ENCODE results near the gene SLC7A8. TPM values are rescaled to one million over a fixed set of nuclear protein-coding genes. Genes with fewer than 3 reads are reported as not detected.

SLC7A8 gene
- total and polyA plus RNA-seq, 2 experiments from 2014 or later, result 117 to 124 TPM

DNA sequence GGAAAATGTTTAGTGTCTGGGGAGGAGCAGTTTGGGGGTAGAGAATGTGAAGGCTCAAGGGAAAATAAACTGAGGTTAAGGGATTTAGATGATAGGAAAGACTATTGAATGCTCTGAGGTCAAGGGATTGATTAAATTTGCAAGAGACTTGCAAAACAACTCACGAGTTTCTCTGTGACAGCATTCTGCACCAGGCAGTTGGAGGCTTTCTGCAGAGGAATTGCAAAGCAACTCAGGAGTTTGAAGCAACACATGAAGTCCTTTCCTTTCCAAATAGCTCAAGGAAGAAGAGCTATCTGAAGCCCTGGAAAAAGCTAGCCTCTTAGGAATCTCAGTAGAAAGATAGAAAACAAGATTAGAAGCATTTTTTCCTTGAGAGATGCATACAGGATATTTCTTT is 23.9 kb downstream of the SLC7A8 start (continued):
- no peak for TF ChIP-seq NANOG (IDR thresholded peaks at IDR 0.05; ENCODE audit: borderline replicate concordance)
- TF ChIP-seq CREB1 (CRISPR knock-in tag; IDR thresholded peaks at IDR 0.05; ENCODE audit: low read depth), result no peak
- no peak for TF ChIP-seq EZH2 (IDR thresholded peaks at IDR 0.05; ENCODE audit: low read depth, unreplicated experiment)
- TF ChIP-seq ZNF114 (CRISPR knock-in tag; IDR thresholded peaks at IDR 0.05), result no peak
- TF ChIP-seq JUNB (IDR thresholded peaks at IDR 0.05; ENCODE audit: unreplicated experiment), result no peak
- TF ChIP-seq POLR2AphosphoS5 (IDR thresholded peaks at IDR 0.05; ENCODE audit: low read depth), result no peak
- no peak for TF ChIP-seq ZNF331 (CRISPR knock-in tag; IDR thresholded peaks at IDR 0.05; ENCODE audit: low read depth)
- TF ChIP-seq, protein P1, sequence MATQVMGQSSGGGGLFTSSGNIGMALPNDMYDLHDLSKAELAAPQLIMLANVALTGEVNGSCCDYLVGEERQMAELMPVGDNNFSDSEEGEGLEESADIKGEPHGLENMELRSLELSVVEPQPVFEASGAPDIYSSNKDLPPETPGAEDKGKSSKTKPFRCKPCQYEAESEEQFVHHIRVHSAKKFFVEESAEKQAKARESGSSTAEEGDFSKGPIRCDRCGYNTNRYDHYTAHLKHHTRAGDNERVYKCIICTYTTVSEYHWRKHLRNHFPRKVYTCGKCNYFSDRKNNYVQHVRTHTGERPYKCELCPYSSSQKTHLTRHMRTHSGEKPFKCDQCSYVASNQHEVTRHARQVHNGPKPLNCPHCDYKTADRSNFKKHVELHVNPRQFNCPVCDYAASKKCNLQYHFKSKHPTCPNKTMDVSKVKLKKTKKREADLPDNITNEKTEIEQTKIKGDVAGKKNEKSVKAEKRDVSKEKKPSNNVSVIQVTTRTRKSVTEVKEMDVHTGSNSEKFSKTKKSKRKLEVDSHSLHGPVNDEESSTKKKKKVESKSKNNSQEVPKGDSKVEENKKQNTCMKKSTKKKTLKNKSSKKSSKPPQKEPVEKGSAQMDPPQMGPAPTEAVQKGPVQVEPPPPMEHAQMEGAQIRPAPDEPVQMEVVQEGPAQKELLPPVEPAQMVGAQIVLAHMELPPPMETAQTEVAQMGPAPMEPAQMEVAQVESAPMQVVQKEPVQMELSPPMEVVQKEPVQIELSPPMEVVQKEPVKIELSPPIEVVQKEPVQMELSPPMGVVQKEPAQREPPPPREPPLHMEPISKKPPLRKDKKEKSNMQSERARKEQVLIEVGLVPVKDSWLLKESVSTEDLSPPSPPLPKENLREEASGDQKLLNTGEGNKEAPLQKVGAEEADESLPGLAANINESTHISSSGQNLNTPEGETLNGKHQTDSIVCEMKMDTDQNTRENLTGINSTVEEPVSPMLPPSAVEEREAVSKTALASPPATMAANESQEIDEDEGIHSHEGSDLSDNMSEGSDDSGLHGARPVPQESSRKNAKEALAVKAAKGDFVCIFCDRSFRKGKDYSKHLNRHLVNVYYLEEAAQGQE (IDR thresholded peaks at IDR 0.05; ENCODE audit: unreplicated experiment), result no peak
- no peak for TF ChIP-seq EZH2phosphoT487 (IDR thresholded peaks at IDR 0.05; ENCODE audit: unreplicated experiment)
- TF ChIP-seq, protein P2, sequence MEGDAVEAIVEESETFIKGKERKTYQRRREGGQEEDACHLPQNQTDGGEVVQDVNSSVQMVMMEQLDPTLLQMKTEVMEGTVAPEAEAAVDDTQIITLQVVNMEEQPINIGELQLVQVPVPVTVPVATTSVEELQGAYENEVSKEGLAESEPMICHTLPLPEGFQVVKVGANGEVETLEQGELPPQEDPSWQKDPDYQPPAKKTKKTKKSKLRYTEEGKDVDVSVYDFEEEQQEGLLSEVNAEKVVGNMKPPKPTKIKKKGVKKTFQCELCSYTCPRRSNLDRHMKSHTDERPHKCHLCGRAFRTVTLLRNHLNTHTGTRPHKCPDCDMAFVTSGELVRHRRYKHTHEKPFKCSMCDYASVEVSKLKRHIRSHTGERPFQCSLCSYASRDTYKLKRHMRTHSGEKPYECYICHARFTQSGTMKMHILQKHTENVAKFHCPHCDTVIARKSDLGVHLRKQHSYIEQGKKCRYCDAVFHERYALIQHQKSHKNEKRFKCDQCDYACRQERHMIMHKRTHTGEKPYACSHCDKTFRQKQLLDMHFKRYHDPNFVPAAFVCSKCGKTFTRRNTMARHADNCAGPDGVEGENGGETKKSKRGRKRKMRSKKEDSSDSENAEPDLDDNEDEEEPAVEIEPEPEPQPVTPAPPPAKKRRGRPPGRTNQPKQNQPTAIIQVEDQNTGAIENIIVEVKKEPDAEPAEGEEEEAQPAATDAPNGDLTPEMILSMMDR (conservative IDR thresholded peaks at IDR 0.05; ENCODE audit: low read depth in 2 of 2), result no peak

GRCh38 chr14:23158779-23159178 is 24.7 kb downstream of the SLC7A8 start:
- H3K36me3 ChIP-seq (ENCODE audit: insufficient read depth), result peaks cover 29% of the 10 kb centered on the region
- Mint-ChIP-seq H3K9me3 (no peaks in the 10 kb centered on the region), H3K36me3 (ENCODE audit: low read depth) (peaks cover 57% of the 10 kb centered on the region), H3K27me3 (ENCODE audit: insufficient read depth, low read depth, poor library complexity) (peaks cover 10% of the 10 kb centered on the region), H3K4me3 (peak overlapping the region; percentile 3; the same call in 1 of the 3 replicates), H3K4me1 (peaks cover 72% of the 10 kb centered on the region), H3K27ac (peak overlapping the region; percentile 98; the same call in 1 of the 2 replicates)
- peaks cover 26% of the 10 kb centered on the region for H3F3A ChIP-seq (replicated peaks; ENCODE audit: low read depth)
- H3K9me2 ChIP-seq (ENCODE audit: insufficient read depth), result no peaks in the 10 kb centered on the region
- ATAC-seq, result no peak
- no peaks in the 10 kb centered on the region for H4K20me1 ChIP-seq (replicated peaks; ENCODE audit: insufficient read depth)
- peak overlapping the region; percentile 46; the same call in 1 of the 2 replicates for H3K4me2 ChIP-seq
- H3K27me3 ChIP-seq (ENCODE audit: insufficient read depth), result no peaks in the 10 kb centered on the region
- peak overlapping the region; percentile 14; the same call in 1 of the 2 replicates for H3K27ac ChIP-seq (ENCODE audit: low read depth)
- no peak overlapping the region for H2AFZ ChIP-seq
- no peaks in the 10 kb centered on the region for H3K79me2 ChIP-seq (replicated peaks; ENCODE audit: insufficient read depth)
- H3K4me3 ChIP-seq, result no peak overlapping the region
- peaks cover 63% of the 10 kb centered on the region for H3K4me1 ChIP-seq (ENCODE audit: insufficient read depth)
- no peak for DNase-seq (ENCODE audit: low spot score)
- TF ChIP-seq NANOG (IDR thresholded peaks at IDR 0.05; ENCODE audit: borderline replicate concordance) (no peak), ZNF331 (CRISPR knock-in tag; IDR thresholded peaks at IDR 0.05; ENCODE audit: low read depth) (no peak), CREB1 (CRISPR knock-in tag; IDR thresholded peaks at IDR 0.05; ENCODE audit: low read depth) (no peak), ZNF462 (CRISPR knock-in tag; IDR thresholded peaks at IDR 0.05) (no peak)
- TF ChIP-seq, protein P3, sequence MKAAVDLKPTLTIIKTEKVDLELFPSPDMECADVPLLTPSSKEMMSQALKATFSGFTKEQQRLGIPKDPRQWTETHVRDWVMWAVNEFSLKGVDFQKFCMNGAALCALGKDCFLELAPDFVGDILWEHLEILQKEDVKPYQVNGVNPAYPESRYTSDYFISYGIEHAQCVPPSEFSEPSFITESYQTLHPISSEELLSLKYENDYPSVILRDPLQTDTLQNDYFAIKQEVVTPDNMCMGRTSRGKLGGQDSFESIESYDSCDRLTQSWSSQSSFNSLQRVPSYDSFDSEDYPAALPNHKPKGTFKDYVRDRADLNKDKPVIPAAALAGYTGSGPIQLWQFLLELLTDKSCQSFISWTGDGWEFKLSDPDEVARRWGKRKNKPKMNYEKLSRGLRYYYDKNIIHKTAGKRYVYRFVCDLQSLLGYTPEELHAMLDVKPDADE (IDR thresholded peaks at IDR 0.05), result no peak
